Measurements from ENCODE around the gene TBC1D19. TPM values are rescaled to one million over a fixed set of nuclear protein-coding genes. Genes with fewer than 3 reads are reported as not detected.
"Not testable (repeated sequence)": the region's sequence is repeated elsewhere in the genome, so short reads cannot be mapped to it uniquely, and the experiment has no call there.

TBC1D19 gene
- total and polyA plus RNA-seq, 2 donors, result 9.7 to 43.3 TPM

DNA sequence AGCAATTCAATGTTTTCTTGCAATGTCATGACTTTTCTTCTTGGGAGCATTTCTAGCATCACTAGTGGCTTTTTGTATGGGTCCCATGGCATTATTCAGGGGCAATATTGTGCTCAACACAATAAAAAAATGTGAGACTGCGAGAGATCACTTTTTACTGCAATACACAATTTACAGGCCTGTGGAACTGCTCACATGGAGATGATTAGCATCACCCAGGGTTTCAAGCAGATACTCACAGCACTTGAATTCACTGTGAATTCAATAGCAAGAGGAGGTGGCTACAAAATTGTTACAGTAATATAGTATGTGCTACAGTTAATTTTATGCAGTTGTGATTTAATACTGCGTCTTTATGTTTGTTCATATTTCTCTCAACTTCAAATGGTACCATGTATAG lies 50.4 kb downstream of the TBC1D19 start:
- Histone ChIP-seq H3K4me3 (ENCODE audit: low read length in 2 of 2) (no peak overlapping the region), H3K27me3 (ENCODE audit: control insufficient read depth in 2 of 2, insufficient read depth in 1 of 2, low read length in 1 of 2) (no peaks in the 10 kb centered on the region), H3K4me1 (ENCODE audit: control insufficient read depth in 2 of 2, insufficient read depth in 2 of 2, low read length in 2 of 2) (no peaks in the 10 kb centered on the region), H3K27ac (ENCODE audit: low read depth in 1 of 2, low read length in 1 of 2) (no peak overlapping the region), H3K36me3 (ENCODE audit: control insufficient read depth in 2 of 2, insufficient read depth in 2 of 2, low read length in 1 of 2) (peaks cover 4 to 27% of the 10 kb centered on the region in 2 donors), H3K9me3 (ENCODE audit: control insufficient read depth in 2 of 2, insufficient read depth in 1 of 2, low read length in 1 of 2) (no peaks in the 10 kb centered on the region)
- 98% methylated on average over 2 of the region's 2 CpGs for WGBS
- DNase-seq (ENCODE audit: low read depth in 6 of 9, low spot score in 9 of 9), result no peak

GRCh38 chr4:26636458-26636857 lies 52.6 kb downstream of the TBC1D19 start:
- Histone ChIP-seq H3K36me3 (ENCODE audit: control insufficient read depth in 2 of 2, insufficient read depth in 2 of 2, low read length in 1 of 2) (peaks cover 14 to 29% of the 10 kb centered on the region in 2 donors), H3K4me3 (ENCODE audit: low read length in 2 of 2) (no peak overlapping the region), H3K9me3 (ENCODE audit: control insufficient read depth in 2 of 2, insufficient read depth in 1 of 2, low read length in 1 of 2) (peaks cover 1 to 5% of the 10 kb centered on the region in 2 donors), H3K27me3 (ENCODE audit: control insufficient read depth in 2 of 2, insufficient read depth in 1 of 2, low read length in 1 of 2) (no peaks in the 10 kb centered on the region), H3K27ac (ENCODE audit: low read depth in 1 of 2, low read length in 1 of 2) (no peak overlapping the region), H3K4me1 (ENCODE audit: control insufficient read depth in 2 of 2, insufficient read depth in 2 of 2, low read length in 2 of 2) (no peaks in the 10 kb centered on the region)
- DNase-seq (ENCODE audit: low read depth in 6 of 9, low spot score in 9 of 9), result no peak

- H3K27me3 ChIP-seq (ENCODE audit: control insufficient read depth in 2 of 2, insufficient read depth in 1 of 2, low read length in 1 of 2); H3K4me1 ChIP-seq (ENCODE audit: control insufficient read depth in 2 of 2, insufficient read depth in 2 of 2, low read length in 2 of 2); H3K4me3 ChIP-seq (ENCODE audit: low read length in 2 of 2); H3K9me3 ChIP-seq (ENCODE audit: control insufficient read depth in 2 of 2, insufficient read depth in 1 of 2, low read length in 1 of 2); DNase-seq (ENCODE audit: low read depth in 6 of 9, low spot score in 9 of 9); H3K27ac ChIP-seq (ENCODE audit: low read depth in 1 of 2, low read length in 1 of 2): not testable (repeated sequence)
- H3K36me3 ChIP-seq (ENCODE audit: control insufficient read depth in 2 of 2, insufficient read depth in 2 of 2, low read length in 1 of 2), result peaks cover 14 to 23% of the 10 kb centered on the region in 2 donors
- WGBS, result 98% methylated on average over 8 of the region's 8 CpGs
Measured at GRCh38 chr4:26640639-26641038, 56.8 kb downstream of the TBC1D19 start.

DNA sequence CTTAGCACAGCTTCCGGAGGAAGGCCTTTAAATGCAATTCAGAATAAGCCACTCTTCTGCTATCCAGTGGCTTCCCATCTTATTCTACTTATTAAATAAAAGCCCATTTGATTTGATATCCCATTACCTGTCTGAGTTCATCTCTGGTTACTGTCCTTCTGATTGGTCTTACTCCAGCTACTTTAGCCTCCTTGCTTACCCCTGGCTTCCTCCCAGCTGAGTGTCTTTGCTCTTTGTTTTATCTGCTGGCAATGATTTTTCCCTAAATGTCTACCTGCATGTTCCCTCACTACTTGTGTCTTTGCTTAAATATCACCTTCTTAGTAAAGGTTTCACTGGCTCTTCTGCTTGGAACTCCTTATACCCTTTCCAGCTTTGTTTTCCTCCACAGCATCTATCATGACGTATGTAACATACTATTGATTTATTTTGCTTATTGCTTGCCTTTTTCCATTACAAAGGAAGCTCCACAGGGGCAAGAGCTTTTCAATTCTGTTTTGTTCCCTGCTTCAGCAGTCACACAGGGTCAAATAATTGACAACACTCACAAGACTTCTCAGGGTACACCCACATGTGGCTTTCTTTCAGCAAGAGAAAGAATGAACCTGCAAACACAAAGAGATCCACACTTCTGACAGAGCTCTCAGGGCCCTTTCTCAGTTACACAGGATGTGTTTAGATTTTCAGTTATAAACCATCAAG lies 63.8 kb downstream of the TBC1D19 start:
- DNase-seq (ENCODE audit: low read depth in 6 of 9, low spot score in 9 of 9), result peak in 4 of 9 donors; percentile 9 to 50 (median 30)
- no peaks in the 10 kb centered on the region for H3K9me3 ChIP-seq (ENCODE audit: control insufficient read depth in 2 of 2, insufficient read depth in 1 of 2, low read length in 1 of 2)
- H3K4me3 ChIP-seq (ENCODE audit: low read length in 2 of 2), result no peak overlapping the region
- peaks cover 0 to 4% of the 10 kb centered on the region in 2 donors for H3K4me1 ChIP-seq (ENCODE audit: control insufficient read depth in 2 of 2, insufficient read depth in 2 of 2, low read length in 2 of 2)
- H3K27me3 ChIP-seq (ENCODE audit: control insufficient read depth in 2 of 2, insufficient read depth in 1 of 2, low read length in 1 of 2), result no peaks in the 10 kb centered on the region
- WGBS, result 97% methylated on average over 2 of the region's 2 CpGs
- no peaks in the 10 kb centered on the region for H3K36me3 ChIP-seq (ENCODE audit: control insufficient read depth in 2 of 2, insufficient read depth in 2 of 2, low read length in 1 of 2)
- H3K27ac ChIP-seq (ENCODE audit: low read depth in 1 of 2, low read length in 1 of 2), result peak overlapping the region; percentile 52 to 65

GRCh38 chr4:26648260-26648659 lies 64.4 kb downstream of the TBC1D19 start:
- no peaks in the 10 kb centered on the region for H3K36me3 ChIP-seq (ENCODE audit: control insufficient read depth in 2 of 2, insufficient read depth in 2 of 2, low read length in 1 of 2)
- no peak for DNase-seq (ENCODE audit: low read depth in 6 of 9, low spot score in 9 of 9)
- no peaks in the 10 kb centered on the region for H3K27me3 ChIP-seq (ENCODE audit: control insufficient read depth in 2 of 2, insufficient read depth in 1 of 2, low read length in 1 of 2)
- WGBS, result 57% methylated on average over 1 of the region's 1 CpG
- peaks cover 0 to 4% of the 10 kb centered on the region in 2 donors for H3K4me1 ChIP-seq (ENCODE audit: control insufficient read depth in 2 of 2, insufficient read depth in 2 of 2, low read length in 2 of 2)
- no peak overlapping the region for H3K4me3 ChIP-seq (ENCODE audit: low read length in 2 of 2)
- H3K27ac ChIP-seq (ENCODE audit: low read depth in 1 of 2, low read length in 1 of 2), result peak overlapping the region in 1 of 2 donors; percentile 65
- no peaks in the 10 kb centered on the region for H3K9me3 ChIP-seq (ENCODE audit: control insufficient read depth in 2 of 2, insufficient read depth in 1 of 2, low read length in 1 of 2)

- WGBS, result 98% methylated on average over 3 of the region's 3 CpGs
- Histone ChIP-seq H3K27ac (ENCODE audit: low read depth in 1 of 2, low read length in 1 of 2) (no peak overlapping the region), H3K4me1 (ENCODE audit: control insufficient read depth in 2 of 2, insufficient read depth in 2 of 2, low read length in 2 of 2) (no peaks in the 10 kb centered on the region), H3K36me3 (ENCODE audit: control insufficient read depth in 2 of 2, insufficient read depth in 2 of 2, low read length in 1 of 2) (peaks cover 11 to 42% of the 10 kb centered on the region in 2 donors), H3K9me3 (ENCODE audit: control insufficient read depth in 2 of 2, insufficient read depth in 1 of 2, low read length in 1 of 2) (peaks cover 0 to 9% of the 10 kb centered on the region in 2 donors), H3K4me3 (ENCODE audit: low read length in 2 of 2) (no peak overlapping the region), H3K27me3 (ENCODE audit: control insufficient read depth in 2 of 2, insufficient read depth in 1 of 2, low read length in 1 of 2) (no peaks in the 10 kb centered on the region)
- DNase-seq (ENCODE audit: low read depth in 6 of 9, low spot score in 9 of 9), result no peak
Measured at GRCh38 chr4:26660261-26660660, 76.4 kb downstream of the TBC1D19 start.

DNA sequence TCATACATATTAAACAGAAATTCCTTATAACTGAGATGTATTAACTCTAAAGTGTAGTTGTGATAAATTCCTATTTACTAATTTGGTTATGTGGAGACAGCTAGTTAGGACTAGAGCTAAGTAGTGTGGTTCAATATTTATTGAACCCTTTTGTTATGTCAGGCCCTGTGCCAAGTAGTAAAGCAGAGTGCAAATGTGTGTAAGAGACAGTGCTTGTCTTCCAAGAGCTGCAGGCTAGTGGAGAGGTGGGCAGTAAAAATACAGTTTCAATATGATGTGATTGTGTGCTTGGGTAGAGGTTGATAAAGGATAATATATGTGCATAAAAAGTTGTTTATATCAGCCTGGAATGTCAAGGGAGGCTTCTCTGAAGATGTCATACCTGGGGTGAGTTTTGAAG lies 80.0 kb downstream of the TBC1D19 start:
- no peak for DNase-seq (ENCODE audit: low read depth in 6 of 9, low spot score in 9 of 9)
- H3K36me3 ChIP-seq (ENCODE audit: control insufficient read depth in 2 of 2, insufficient read depth in 2 of 2, low read length in 1 of 2), result peaks cover 10 to 50% of the 10 kb centered on the region in 2 donors

DNA sequence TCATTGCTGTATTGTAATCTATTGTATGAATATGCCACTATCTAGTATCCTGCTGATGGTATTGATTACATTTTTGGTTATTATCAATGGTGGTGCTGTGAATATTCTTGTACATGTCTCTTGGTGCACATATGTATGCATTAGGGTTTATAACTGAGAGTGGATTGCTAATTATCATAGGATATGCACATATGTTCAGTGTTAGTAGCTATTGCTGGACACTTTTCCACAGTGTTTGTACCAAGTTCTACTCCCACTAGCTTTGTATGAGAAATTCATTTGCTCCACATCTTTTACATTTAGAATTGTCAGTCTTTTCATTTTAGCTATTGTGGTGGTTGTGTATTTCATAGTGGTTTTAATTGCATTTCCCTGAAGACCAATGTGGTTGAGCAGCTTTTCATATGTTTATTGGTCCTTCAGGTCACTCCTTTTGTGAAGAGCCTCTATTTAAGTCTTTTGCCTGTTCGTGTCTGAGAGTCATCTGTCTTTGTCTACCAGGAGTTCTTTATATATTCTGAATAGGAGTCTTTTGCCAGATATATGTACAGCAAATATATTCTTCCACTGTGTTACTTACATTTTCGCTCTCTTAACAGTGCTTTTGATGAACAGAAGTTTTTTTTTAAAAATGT lies 87.1 kb downstream of the TBC1D19 start:
- H3K36me3 ChIP-seq (ENCODE audit: control insufficient read depth in 2 of 2, insufficient read depth in 2 of 2, low read length in 1 of 2), result peaks cover 0 to 19% of the 10 kb centered on the region in 2 donors
- no peak overlapping the region for H3K27ac ChIP-seq (ENCODE audit: low read depth in 1 of 2, low read length in 1 of 2)
- WGBS, result 95% methylated on average over 2 of the region's 2 CpGs
- DNase-seq (ENCODE audit: low read depth in 6 of 9, low spot score in 9 of 9), result no peak
- no peaks in the 10 kb centered on the region for H3K4me1 ChIP-seq (ENCODE audit: control insufficient read depth in 2 of 2, insufficient read depth in 2 of 2, low read length in 2 of 2)
- no peak overlapping the region for H3K4me3 ChIP-seq (ENCODE audit: low read length in 2 of 2)
- no peaks in the 10 kb centered on the region for H3K9me3 ChIP-seq (ENCODE audit: control insufficient read depth in 2 of 2, insufficient read depth in 1 of 2, low read length in 1 of 2)
- no peaks in the 10 kb centered on the region for H3K27me3 ChIP-seq (ENCODE audit: control insufficient read depth in 2 of 2, insufficient read depth in 1 of 2, low read length in 1 of 2)

More for the DNA sequence above, 80.0 kb downstream of the TBC1D19 start:
- H3K4me1 ChIP-seq (ENCODE audit: control insufficient read depth in 2 of 2, insufficient read depth in 2 of 2, low read length in 2 of 2), result no peaks in the 10 kb centered on the region
- H3K27ac ChIP-seq (ENCODE audit: low read depth in 1 of 2, low read length in 1 of 2), result no peak overlapping the region
- H3K9me3 ChIP-seq (ENCODE audit: control insufficient read depth in 2 of 2, insufficient read depth in 1 of 2, low read length in 1 of 2), result no peaks in the 10 kb centered on the region
- H3K4me3 ChIP-seq (ENCODE audit: low read length in 2 of 2), result no peak overlapping the region
- H3K27me3 ChIP-seq (ENCODE audit: control insufficient read depth in 2 of 2, insufficient read depth in 1 of 2, low read length in 1 of 2), result no peaks in the 10 kb centered on the region

- H3K27ac ChIP-seq (ENCODE audit: low read depth in 1 of 2, low read length in 1 of 2); H3K4me3 ChIP-seq (ENCODE audit: low read length in 2 of 2); H3K27me3 ChIP-seq (ENCODE audit: control insufficient read depth in 2 of 2, insufficient read depth in 1 of 2, low read length in 1 of 2); DNase-seq (ENCODE audit: low read depth in 6 of 9, low spot score in 9 of 9); H3K4me1 ChIP-seq (ENCODE audit: control insufficient read depth in 2 of 2, insufficient read depth in 2 of 2, low read length in 2 of 2): not testable (repeated sequence)
- WGBS, result 97% methylated on average over 1 of the region's 1 CpG
- Histone ChIP-seq H3K36me3 (ENCODE audit: control insufficient read depth in 2 of 2, insufficient read depth in 2 of 2, low read length in 1 of 2) (peaks cover 16 to 44% of the 10 kb centered on the region in 2 donors), H3K9me3 (ENCODE audit: control insufficient read depth in 2 of 2, insufficient read depth in 1 of 2, low read length in 1 of 2) (peaks cover 5 to 13% of the 10 kb centered on the region in 2 donors)
Measured at GRCh38 chr4:26679040-26679695, 95.3 kb downstream of the TBC1D19 start.

Measured in thymus (tissue), 11 donors.